ENCODE measurements around the gene TNFRSF4. TPM values are rescaled to one million over a fixed set of nuclear protein-coding genes. Genes with fewer than 3 reads are reported as not detected.
A peak's percentile ranks its signal among the peaks of the same experiment; 100 is the strongest.

Gene TNFRSF4
- total and polyA plus RNA-seq, 2 of the 13 experiments (the other 11 are each of a cell fraction or from before 2014, with no cell fraction given), result not detected

- TF ChIP-seq, protein P1, sequence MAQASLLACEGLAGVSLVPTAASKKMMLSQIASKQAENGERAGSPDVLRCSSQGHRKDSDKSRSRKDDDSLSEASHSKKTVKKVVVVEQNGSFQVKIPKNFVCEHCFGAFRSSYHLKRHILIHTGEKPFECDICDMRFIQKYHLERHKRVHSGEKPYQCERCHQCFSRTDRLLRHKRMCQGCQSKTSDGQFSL (CRISPR knock-in tag; IDR thresholded peaks at IDR 0.05), result 0 out of 2 replicates have a peak, but pooled peaks have one; percentile 35
- TF ChIP-seq ZNF781 (CRISPR knock-in tag; IDR thresholded peaks at IDR 0.05; ENCODE audit: borderline replicate concordance, not compliant biosample characterization) (peak; percentile 19), ZNF44 (CRISPR knock-in tag; IDR thresholded peaks at IDR 0.05) (0 out of 2 replicates have a peak, but pooled peaks have one; percentile 67), STAG1 (CRISPR knock-in tag; IDR thresholded peaks at IDR 0.05) (peak; percentile 32), ZNF136 (CRISPR knock-in tag; IDR thresholded peaks at IDR 0.05; ENCODE audit: low read depth) (peak; percentile 41; the same call in 1 of the 2 replicates), TP53 (CRISPR knock-in tag; conservative IDR thresholded peaks at IDR 0.05) (0 out of 2 replicates have a peak, but pooled peaks have one; percentile 31), ISL2 (CRISPR knock-in tag; IDR thresholded peaks at IDR 0.05) (peak; percentile 33; the same call in 1 of the 2 replicates), BRD4 (CRISPR knock-in tag; IDR thresholded peaks at IDR 0.05) (peak; percentile 23; the same call in 1 of the 2 replicates), SMAD9 (CRISPR knock-in tag; IDR thresholded peaks at IDR 0.05) (peak; percentile 34; the same call in 1 of the 2 replicates), BCL3 (CRISPR knock-in tag; IDR thresholded peaks at IDR 0.05) (no peak), CTCF (CRISPR knock-in tag; IDR thresholded peaks at IDR 0.05) (peak; percentile 45), ZNF605 (CRISPR knock-in tag; IDR thresholded peaks at IDR 0.05) (peak; percentile 43; the same call in 1 of the 2 replicates), ZNF501 (CRISPR knock-in tag; IDR thresholded peaks at IDR 0.05) (peak; percentile 8; the same call in 1 of the 2 replicates), ZNF800 (CRISPR knock-in tag; IDR thresholded peaks at IDR 0.05) (0 out of 2 replicates have a peak, but pooled peaks have one; percentile 14), NFE2 (CRISPR knock-in tag; IDR thresholded peaks at IDR 0.05) (no peak)
- TF ChIP-seq, protein P2, sequence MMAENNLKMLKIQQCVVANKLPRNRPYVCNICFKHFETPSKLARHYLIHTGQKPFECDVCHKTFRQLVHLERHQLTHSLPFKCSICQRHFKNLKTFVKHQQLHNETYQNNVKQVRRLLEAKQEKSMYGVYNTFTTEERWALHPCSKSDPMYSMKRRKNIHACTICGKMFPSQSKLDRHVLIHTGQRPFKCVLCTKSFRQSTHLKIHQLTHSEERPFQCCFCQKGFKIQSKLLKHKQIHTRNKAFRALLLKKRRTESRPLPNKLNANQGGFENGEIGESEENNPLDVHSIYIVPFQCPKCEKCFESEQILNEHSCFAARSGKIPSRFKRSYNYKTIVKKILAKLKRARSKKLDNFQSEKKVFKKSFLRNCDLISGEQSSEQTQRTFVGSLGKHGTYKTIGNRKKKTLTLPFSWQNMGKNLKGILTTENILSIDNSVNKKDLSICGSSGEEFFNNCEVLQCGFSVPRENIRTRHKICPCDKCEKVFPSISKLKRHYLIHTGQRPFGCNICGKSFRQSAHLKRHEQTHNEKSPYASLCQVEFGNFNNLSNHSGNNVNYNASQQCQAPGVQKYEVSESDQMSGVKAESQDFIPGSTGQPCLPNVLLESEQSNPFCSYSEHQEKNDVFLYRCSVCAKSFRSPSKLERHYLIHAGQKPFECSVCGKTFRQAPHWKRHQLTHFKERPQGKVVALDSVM (CRISPR knock-in tag; IDR thresholded peaks at IDR 0.05), result peak; percentile 90
Measured at GRCh38 chr1:1230656-1231399, 16.9 kb upstream of the TNFRSF4 start (continued).
